ENCODE measurements around the gene NHLH2. TPM values are rescaled to one million over a fixed set of nuclear protein-coding genes. Genes with fewer than 3 reads are reported as not detected.

Gene NHLH2
- total RNA-seq, 1 donor from 2014 or later: not detected

GRCh38 chr1:115790356-115790755 lies 50.6 kb downstream of the NHLH2 start:
- peaks cover 61% of the 10 kb centered on the region for H3K27me3 Mint-ChIP-seq (ENCODE audit: low read depth)
- H3K27ac Mint-ChIP-seq (ENCODE audit: unreplicated experiment): no peak overlapping the region
- H3K36me3 Mint-ChIP-seq (ENCODE audit: low read depth): peaks cover 4% of the 10 kb centered on the region
- no peak for DNase-seq (ENCODE audit: low spot score)
- TF ChIP-seq CTCF (IDR thresholded peaks at IDR 0.05): no peak
- H3K9me3 Mint-ChIP-seq (ENCODE audit: low read depth): peaks cover 16% of the 10 kb centered on the region
- no peaks in the 10 kb centered on the region for H3K4me1 Mint-ChIP-seq (ENCODE audit: low read depth)
- H3K4me3 Mint-ChIP-seq (ENCODE audit: unreplicated experiment): no peak overlapping the region

Other genes starting within 250 kb of the NHLH2 start
- gene VANGL1, start 199.2 kb downstream of the NHLH2 start, total RNA-seq: 16.2 to 19.2 TPM (median 18.0 TPM) in 3 replicates
- gene CASQ2, start 72.4 kb downstream of the NHLH2 start, total RNA-seq: not detected in 3 replicates
- gene SLC22A15, start 135.4 kb upstream of the NHLH2 start, total RNA-seq: 6.7 to 9.8 TPM (median 8.3 TPM) in 3 replicates